Fibroblast of mammary gland (primary cell): ENCODE results near the gene PEAK3.

Source experiments
- DNase-seq: peaks from one replicate; pipeline ENCODE4 v3.0.0-alpha.2; 2010; ENCODE audit warnings: low read depth
- H3K4me3 ChIP-seq: 2 replicates; pipeline ENCODE4 v1.5.1; 2011; ENCODE audit warnings: low read depth, mild to moderate bottlenecking, low read length, moderate library complexity; ENCODE audit not compliant: control insufficient read depth
- TF ChIP-seq, protein P1 (sequence below): conservative IDR thresholded peaks from 2 replicates; pipeline ENCODE4 v1.5.1; 2011; ENCODE audit warnings: low read depth, low read length, inconsistent platforms; ENCODE audit not compliant: control insufficient read depth, insufficient read depth

Gene PEAK3

DNA sequence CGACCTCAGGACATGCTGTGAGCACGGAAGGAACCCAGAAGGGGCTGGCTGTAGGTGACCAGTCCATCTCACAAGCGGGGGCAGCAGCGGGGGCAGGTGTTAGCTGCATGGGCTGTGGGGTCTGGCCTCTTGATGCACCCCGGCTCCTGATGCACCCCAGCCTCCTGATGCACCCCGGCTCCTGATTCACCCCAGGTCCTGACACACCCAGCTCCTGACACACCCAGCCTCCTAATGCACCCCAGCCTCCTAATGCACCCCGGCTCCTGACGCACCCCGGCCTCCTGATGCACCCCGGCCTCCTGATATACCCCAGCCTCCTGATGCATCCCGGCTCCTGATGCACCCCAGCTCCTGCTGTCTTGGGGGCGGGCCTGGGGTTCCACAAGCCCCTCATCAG lies 39.0 kb upstream of the PEAK3 start:
- no peak for DNase-seq
- TF ChIP-seq, protein P1, sequence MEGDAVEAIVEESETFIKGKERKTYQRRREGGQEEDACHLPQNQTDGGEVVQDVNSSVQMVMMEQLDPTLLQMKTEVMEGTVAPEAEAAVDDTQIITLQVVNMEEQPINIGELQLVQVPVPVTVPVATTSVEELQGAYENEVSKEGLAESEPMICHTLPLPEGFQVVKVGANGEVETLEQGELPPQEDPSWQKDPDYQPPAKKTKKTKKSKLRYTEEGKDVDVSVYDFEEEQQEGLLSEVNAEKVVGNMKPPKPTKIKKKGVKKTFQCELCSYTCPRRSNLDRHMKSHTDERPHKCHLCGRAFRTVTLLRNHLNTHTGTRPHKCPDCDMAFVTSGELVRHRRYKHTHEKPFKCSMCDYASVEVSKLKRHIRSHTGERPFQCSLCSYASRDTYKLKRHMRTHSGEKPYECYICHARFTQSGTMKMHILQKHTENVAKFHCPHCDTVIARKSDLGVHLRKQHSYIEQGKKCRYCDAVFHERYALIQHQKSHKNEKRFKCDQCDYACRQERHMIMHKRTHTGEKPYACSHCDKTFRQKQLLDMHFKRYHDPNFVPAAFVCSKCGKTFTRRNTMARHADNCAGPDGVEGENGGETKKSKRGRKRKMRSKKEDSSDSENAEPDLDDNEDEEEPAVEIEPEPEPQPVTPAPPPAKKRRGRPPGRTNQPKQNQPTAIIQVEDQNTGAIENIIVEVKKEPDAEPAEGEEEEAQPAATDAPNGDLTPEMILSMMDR: no peak
- H3K4me3 ChIP-seq: no peak overlapping the region

DNA sequence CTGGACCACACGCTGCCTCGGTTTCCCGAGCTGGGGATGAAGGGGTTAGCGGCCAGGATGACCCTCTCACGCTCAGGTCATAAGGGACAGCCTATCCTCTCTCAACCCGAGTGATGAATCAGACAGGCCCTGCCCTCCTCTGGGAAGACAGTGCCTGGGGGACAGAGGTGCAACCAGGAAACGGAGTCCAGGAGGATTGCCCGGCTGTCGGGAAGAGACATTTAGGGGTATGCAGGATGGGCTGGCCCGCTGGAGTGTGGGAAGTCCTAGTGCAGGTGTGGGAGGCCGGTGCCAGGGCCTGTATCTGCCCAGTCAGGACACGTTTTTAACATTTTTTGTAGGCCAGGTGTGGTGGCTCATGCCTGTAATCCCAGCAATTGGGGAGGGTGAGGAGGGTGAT lies 38.1 kb upstream of the PEAK3 start:
- TF ChIP-seq, protein P1: no peak
- H3K4me3 ChIP-seq: no peak overlapping the region
- no peak for DNase-seq

DNA sequence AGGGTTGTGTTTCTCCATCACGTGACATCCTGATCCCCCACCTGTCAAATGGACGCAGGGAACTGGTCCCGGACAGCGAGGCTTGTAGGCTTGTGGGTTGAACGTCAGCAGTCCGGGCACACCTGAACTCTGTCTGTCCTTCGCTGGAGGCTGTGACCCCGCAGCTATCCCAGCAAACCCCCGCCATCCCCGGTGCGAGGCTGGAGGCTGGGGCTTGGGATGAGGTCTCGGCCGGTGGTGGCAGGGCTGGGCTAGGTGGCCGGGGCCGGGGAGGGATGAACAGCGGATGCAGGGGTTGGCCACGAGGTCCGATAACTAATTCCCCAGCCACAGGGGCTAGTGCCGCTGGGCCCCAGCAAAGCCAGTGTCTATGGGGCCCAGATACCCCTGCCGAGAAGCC lies 37.6 kb upstream of the PEAK3 start:
- DNase-seq: no peak
- H3K4me3 ChIP-seq: no peak overlapping the region
- TF ChIP-seq, protein P1: no peak

GRCh38 chr19:2318923-2319322 lies 36.9 kb upstream of the PEAK3 start:
- H3K4me3 ChIP-seq: no peak overlapping the region
- DNase-seq: no peak
- TF ChIP-seq, protein P1: no peak

DNA sequence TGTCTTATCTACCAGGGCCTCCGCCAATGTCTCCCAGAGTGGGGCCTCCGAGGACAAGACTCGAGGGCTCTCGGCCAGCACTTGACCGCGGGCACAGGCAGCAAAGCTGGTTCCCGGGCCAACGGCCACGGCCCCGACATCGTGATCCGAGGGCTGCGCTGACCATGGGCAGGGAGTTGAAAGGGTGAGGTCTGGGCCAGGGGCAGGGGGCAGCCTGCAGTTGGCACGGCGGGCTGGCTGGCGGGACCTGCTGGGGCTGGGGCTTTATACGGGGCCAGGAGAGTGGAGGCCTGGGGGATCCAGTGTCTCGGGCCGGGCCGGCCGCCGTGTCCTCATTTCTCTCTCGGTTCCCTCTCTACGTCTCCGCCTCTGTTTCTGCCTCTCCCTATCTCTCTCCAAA lies 35.8 kb upstream of the PEAK3 start:
- TF ChIP-seq, protein P1: no peak
- H3K4me3 ChIP-seq: no peak overlapping the region
- no peak for DNase-seq

- DNase-seq: no peak
- no peak overlapping the region for H3K4me3 ChIP-seq
- TF ChIP-seq, protein P1: no peak
Measured at GRCh38 chr19:2317300-2317699, 35.3 kb upstream of the PEAK3 start.

- no peak overlapping the region for H3K4me3 ChIP-seq
- peak; percentile 61 for DNase-seq
- TF ChIP-seq, protein P1: peak; percentile 55
Measured at GRCh38 chr19:2315818-2316353, 33.9 kb upstream of the PEAK3 start.
